HuH-7 (cell line): ENCODE results near the gene KRTAP9-2.
"Not testable (repeated sequence)": the region's sequence is repeated elsewhere in the genome, so short reads cannot be mapped to it uniquely, and the experiment has no call there.

Experiments
- DNase-seq: peaks from one replicate; pipeline ENCODE4 v3.0.0; 2011; ENCODE audit warnings: low spot score

KRTAP9-2 gene

GRCh38 chr17:41237116-41237515, 10.7 kb downstream of the KRTAP9-2 start:
- DNase-seq, result not testable (repeated sequence)

DNA sequence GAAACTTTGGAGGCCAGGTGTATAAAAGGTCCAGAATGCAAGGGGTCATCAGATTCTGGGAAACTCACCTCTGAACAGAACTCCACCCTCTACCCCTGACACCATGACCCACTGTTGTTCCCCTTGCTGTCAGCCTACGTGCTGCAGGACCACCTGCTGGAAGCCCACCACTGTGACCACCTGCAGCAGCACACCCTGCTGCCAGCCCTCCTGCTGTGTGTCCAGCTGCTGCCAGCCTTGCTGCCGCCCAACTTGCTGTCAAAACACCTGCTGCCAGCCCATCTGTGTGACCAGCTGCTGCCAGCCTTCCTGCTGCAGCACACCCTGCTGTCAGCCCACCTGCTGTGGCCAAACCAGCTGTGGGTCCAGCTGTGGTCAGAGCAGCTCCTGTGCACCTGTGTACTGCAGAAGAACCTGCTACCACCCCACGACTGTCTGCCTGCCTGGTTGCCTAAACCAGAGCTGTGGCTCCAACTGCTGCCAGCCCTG, 11.5 kb downstream of the KRTAP9-2 start, which contains the start of gene KRTAP9-8:
Gene KRTAP9-8 (plus strand): TSS at position 51 of the 489 bp plus-strand sequence. CDS start 53 bp downstream, at position 104.
- not testable (repeated sequence) for DNase-seq

GRCh38 chr17:41246995-41247787, 20.7 kb downstream of the KRTAP9-2 start:
- not testable (repeated sequence) for DNase-seq

DNA sequence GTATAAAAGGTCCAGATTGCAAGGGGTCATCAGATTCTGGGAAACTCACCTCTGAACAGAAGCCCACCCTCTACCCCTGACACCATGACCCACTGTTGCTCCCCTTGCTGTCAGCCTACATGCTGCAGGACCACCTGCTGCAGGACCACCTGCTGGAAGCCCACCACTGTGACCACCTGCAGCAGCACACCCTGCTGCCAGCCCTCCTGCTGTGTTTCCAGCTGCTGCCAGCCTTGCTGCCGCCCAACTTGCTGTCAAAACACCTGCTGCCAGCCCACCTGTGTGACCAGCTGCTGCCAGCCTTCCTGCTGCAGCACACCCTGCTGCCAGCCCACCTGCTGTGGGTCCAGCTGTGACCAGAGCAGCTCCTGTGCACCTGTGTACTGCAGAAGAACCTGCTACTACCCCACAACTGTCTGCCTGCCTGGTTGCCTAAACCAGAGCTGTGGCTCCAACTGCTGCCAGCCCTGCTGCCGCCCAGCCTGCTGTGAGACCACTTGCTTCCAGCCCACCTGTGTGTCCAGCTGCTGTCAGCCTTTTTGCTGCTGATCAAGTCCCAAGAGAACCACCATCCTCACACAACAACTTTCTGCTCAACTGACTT, 23.3 kb downstream of the KRTAP9-2 start, which contains the start of gene KRTAP9-4:
Gene KRTAP9-4 (plus strand): TSS at position 51 of the 604 bp plus-strand sequence. CDS start 34 bp downstream, at position 85.
- DNase-seq, result not testable (repeated sequence)

- no peak for DNase-seq
Measured at GRCh38 chr17:41251261-41251660, 24.8 kb downstream of the KRTAP9-2 start.

DNA sequence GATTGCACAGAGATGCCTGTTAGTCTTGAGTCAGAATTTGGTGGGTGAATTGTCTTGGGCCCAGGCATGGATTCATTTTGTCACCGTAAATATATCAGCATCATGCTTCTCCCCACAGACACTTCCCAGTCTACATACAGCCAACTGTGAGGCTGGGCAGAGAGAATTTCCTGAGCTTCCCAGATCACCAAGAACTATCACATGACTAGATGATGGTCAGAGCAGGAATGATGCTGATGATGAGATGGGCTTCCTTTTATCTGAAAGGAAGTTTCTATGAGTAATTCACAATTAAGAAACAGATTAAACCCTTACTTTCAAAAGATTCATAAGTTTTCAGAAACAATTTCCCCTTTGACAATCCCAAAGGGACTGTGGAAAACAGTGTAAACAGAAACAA, 28.4 kb downstream of the KRTAP9-2 start:
- DNase-seq, result no peak

DNA sequence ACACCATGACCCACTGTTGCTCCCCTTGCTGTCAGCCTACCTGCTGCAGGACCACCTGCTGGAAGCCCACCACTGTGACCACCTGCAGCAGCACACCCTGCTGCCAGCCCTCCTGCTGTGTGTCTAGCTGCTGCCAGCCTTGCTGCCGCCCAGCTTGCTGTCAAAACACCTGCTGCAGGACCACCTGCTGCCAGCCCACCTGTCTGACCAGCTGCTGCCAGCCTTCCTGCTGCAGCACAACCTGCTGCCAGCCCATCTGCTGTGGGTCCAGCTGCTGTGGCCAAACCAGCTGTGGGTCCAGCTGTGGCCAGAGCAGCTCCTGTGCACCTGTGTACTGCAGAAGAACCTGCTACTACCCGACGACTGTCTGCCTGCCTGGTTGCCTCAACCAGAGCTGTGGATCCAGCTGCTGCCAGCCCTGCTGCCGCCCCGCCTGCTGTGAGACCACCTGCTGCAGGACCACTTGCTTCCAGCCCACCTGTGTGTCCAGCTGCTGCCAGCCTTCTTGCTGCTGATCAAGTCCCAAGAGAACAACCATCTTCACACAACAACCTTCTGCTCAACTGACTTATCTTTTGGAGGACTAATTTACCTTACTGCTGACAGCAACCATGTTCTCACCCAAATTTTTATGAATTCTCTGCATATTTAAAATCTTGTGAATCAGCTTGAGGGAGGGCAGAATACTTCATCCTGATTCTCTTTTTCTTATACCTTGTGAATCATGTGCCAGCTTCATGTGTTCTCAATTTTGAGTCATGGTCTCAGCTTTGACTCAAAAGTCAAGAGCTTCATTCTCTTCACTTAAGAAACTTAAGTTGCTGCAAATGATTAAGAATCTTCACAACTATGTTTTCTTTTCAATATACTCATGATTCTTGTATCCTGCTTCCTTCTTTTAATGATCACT, 29.2 kb downstream of the KRTAP9-2 start, which contains the start of gene KRTAP9-9:
Gene KRTAP9-9 (plus strand): TSS at position 4 of the 910 bp plus-strand sequence.
- not testable (repeated sequence) for DNase-seq

- DNase-seq, result no peak
Measured at GRCh38 chr17:41256291-41256685, 29.8 kb downstream of the KRTAP9-2 start.

DNA sequence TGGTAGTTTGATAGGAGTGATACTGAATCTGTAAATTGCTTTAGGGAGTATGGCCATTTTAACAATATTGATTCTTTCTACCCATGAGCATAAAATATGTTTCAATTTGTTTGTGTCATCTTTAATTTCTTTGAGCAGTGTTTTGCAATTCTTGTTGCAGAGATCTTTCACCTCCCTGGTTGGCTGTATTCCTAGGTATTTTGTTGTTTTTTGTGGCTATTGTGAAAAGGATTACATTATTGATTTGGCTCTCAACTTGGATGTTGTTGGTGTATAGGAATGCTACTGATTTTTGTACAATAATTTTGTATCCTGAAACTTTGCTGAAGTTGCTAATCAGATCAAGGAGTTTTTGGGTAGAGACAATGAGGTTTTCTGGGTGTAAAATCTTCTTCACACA, 32.0 kb downstream of the KRTAP9-2 start:
- no peak for DNase-seq

GRCh38 chr17:41263212-41263611, 36.8 kb downstream of the KRTAP9-2 start:
- no peak for DNase-seq

DNA sequence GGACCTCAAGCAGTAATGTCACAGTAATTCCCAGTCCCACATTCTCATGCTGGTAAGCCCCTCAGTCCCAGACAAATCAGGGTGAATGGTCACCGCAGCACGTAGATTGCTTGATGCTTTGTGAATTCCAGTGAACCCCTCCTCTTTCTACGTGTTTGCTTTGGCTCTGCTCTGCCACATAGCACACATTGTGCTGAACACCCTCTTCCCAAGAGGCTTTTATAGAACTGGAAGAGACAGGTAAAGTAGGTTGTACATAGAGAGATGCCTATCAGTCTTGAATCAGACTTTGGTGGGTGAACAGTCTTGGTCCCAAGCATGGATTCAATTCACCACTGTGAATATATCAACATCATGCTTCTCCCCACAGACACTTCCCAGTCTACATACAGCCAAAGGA, 38.2 kb downstream of the KRTAP9-2 start:
- DNase-seq, result no peak

GRCh38 chr17:41265078-41265477, 38.6 kb downstream of the KRTAP9-2 start, which contains the start of gene KRTAP9-6:
TSS of gene KRTAP9-6 (plus strand) at chr17:41265378. CDS start at chr17:41265378, 0 bp downstream.
- no peak for DNase-seq

- DNase-seq, result no peak
Measured at GRCh38 chr17:41267711-41268110, 41.3 kb downstream of the KRTAP9-2 start.

- DNase-seq, result not testable (repeated sequence)
Measured at GRCh38 chr17:41271323-41271722, 44.9 kb downstream of the KRTAP9-2 start.

DNA sequence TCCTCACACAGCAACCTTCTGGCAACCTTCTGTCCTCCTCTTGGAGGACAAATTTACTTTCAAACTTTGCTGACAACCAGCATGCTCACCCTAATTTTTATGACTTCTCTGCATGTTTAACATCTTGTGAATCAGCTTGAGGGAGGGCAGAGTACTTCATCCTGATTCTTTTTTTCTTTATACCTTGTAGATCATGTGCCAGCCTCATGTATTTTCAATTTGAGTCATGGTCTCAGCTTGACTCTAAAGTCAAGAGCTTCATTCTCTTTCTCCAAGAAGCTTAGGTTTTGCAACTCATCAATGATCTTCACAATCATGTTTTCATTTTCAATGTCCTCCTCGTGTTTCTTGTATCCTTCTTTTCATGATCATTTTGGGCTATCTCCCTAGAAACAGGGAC, 45.4 kb downstream of the KRTAP9-2 start:
- no peak for DNase-seq

DNA sequence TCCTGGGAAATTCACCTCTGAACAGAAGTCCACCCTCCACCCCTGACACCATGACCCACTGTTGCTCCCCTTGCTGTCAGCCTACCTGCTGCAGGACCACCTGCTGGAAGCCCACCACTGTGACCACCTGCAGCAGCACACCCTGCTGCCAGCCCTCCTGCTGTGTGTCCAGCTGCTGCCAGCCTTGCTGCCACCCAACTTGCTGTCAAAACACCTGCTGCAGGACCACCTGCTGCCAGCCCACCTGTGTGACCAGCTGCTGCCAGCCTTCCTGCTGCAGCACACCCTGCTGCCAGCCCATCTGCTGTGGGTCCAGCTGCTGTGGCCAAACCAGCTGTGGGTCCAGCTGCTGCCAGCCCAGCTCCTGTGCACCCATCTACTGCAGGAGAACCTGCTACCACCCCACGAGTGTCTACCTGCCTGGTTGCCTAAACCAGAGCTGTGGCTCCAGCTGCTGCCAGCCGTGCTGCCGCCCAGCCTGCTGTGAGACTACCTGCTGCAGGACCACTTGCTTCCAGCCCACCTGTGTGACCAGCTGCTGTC, 49.3 kb downstream of the KRTAP9-2 start, which contains the start of gene KRTAP9-7:
Gene KRTAP9-7 (plus strand): TSS at position 51 of the 543 bp plus-strand sequence. CDS start 0 bp downstream, at position 51.
- DNase-seq, result not testable (repeated sequence)
